Measurements from ENCODE around the gene ZBTB8A.

DNA sequence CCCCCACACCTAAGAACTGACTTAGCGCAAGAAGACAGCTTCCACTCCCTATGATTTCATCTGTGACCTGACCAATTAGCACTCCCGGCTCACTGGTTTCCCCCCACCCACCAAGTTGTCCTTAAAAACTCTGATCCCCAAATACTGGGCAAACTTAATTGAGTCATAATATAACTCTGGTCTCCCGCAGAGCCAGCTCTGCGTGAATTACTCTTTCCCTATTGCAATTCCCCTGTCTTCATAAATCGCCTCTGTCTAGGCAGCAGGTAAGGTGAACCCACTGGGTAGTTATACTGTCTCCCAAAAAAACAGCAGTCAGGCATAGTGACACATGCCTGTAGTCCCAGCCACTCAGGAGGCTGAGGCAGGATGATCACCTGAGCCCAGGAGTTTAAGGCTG lies 74.2 kb downstream of the ZBTB8A start:
- TF ChIP-seq TCF4 (CRISPR knock-in tag; IDR thresholded peaks at IDR 0.05; ENCODE audit: borderline replicate concordance) (no peak), CSDC2 (CRISPR knock-in tag; IDR thresholded peaks at IDR 0.05) (no peak), SNAI2 (CRISPR knock-in tag; IDR thresholded peaks at IDR 0.05) (no peak)
- TF ChIP-seq, protein P1, sequence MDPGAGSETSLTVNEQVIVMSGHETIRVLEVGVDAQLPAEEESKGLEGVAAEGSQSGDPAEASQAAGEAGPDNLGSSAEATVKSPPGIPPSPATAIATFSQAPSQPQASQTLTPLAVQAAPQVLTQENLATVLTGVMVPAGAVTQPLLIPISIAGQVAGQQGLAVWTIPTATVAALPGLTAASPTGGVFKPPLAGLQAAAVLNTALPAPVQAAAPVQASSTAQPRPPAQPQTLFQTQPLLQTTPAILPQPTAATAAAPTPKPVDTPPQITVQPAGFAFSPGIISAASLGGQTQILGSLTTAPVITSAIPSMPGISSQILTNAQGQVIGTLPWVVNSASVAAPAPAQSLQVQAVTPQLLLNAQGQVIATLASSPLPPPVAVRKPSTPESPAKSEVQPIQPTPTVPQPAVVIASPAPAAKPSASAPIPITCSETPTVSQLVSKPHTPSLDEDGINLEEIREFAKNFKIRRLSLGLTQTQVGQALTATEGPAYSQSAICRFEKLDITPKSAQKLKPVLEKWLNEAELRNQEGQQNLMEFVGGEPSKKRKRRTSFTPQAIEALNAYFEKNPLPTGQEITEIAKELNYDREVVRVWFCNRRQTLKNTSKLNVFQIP (CRISPR knock-in tag; IDR thresholded peaks at IDR 0.05; ENCODE audit: borderline replicate concordance, low read depth): no peak

Measured in SK-N-SH treated with all-trans-retinoic acid at 6 μM for 48 hours (cell line).